ENCODE data around the gene JARID2. TPM values are rescaled to one million over a fixed set of nuclear protein-coding genes. Genes with fewer than 3 reads are reported as not detected.
A peak's percentile ranks its signal among the peaks of the same experiment; 100 is the strongest.

JARID2 gene
- total RNA-seq, 1 donor from 2014 or later: 38.9 TPM

DNA sequence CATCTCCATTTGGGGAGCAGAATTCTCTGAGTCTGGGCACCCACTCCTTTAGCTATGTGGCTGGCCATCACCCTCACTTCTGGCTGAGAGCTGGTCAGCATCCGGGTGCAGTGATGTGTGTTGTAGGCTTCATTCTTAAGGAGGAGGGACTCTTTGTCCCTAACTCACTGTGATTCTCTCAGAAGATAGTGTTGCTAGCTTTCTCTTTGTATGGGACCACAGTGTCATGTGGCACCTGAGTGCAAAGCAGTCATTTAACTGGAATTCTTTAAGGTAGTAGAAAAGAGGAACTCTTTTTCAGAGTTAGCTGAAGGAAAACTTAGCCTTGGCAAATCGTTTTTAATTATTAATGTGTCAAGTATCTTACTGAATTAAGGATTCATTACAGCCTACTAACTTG is 165.9 kb downstream of the JARID2 start:
- H3K9me3 Mint-ChIP-seq: peaks cover 23% of the 10 kb centered on the region
- Histone ChIP-seq H2AFZ (replicated peaks) (no peak overlapping the region), H3K4me3 (no peak overlapping the region), H3K36me3 (no peaks in the 10 kb centered on the region), H3K79me2 (ENCODE audit: low read depth) (peaks cover 83% of the 10 kb centered on the region), H4K20me1 (ENCODE audit: low read depth) (peaks cover 35% of the 10 kb centered on the region), H3K9ac (no peak overlapping the region), H3K9me3 (ENCODE audit: low read depth) (no peaks in the 10 kb centered on the region), H3K27me3 (no peaks in the 10 kb centered on the region), H3K4me1 (peaks cover 52% of the 10 kb centered on the region), H3K27ac (no peak overlapping the region), H3F3A (ENCODE audit: low read depth) (peaks cover 18% of the 10 kb centered on the region), H3K4me2 (peak overlapping the region; percentile 33)
- peaks cover 27% of the 10 kb centered on the region for H3K4me1 Mint-ChIP-seq
- DNase-seq (ENCODE audit: low spot score): peak; percentile 47
- no peaks in the 10 kb centered on the region for H3K27me3 Mint-ChIP-seq (ENCODE audit: insufficient read depth, low read depth)
- no peak for TF ChIP-seq EZH2phosphoT487 (IDR thresholded peaks at IDR 0.05)
- no peak for TF ChIP-seq EZH2 (IDR thresholded peaks at IDR 0.05)
- TF ChIP-seq, protein P1, sequence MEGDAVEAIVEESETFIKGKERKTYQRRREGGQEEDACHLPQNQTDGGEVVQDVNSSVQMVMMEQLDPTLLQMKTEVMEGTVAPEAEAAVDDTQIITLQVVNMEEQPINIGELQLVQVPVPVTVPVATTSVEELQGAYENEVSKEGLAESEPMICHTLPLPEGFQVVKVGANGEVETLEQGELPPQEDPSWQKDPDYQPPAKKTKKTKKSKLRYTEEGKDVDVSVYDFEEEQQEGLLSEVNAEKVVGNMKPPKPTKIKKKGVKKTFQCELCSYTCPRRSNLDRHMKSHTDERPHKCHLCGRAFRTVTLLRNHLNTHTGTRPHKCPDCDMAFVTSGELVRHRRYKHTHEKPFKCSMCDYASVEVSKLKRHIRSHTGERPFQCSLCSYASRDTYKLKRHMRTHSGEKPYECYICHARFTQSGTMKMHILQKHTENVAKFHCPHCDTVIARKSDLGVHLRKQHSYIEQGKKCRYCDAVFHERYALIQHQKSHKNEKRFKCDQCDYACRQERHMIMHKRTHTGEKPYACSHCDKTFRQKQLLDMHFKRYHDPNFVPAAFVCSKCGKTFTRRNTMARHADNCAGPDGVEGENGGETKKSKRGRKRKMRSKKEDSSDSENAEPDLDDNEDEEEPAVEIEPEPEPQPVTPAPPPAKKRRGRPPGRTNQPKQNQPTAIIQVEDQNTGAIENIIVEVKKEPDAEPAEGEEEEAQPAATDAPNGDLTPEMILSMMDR (IDR thresholded peaks at IDR 0.05): no peak
- peaks cover 56% of the 10 kb centered on the region for H3K36me3 Mint-ChIP-seq
- no peak overlapping the region for H3K27ac Mint-ChIP-seq
- no peak overlapping the region for H3K4me3 Mint-ChIP-seq

DNA sequence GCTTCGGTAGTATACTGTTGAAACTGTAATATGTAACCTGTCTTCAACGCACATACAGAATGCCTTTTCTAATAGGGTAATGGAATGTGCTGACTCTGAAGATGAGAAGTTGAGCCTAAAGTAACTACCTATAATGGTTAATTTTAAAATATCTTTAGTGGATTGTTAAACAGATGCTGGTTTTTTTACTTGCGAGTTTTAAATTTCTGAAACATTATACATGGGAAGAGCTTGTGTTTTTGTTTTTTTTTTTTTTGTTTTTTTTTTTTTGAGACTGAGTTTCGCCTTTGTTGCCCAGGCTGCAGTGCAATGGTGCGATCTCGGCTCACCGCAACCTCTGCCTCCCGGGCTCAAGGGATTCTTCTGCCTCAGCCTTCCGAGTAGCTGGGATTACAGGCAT is 166.9 kb downstream of the JARID2 start:
- H3K27ac Mint-ChIP-seq: no peak overlapping the region
- H3K4me3 Mint-ChIP-seq: no peak overlapping the region
- DNase-seq (ENCODE audit: low spot score): no peak
- peaks cover 23% of the 10 kb centered on the region for H3K4me1 Mint-ChIP-seq
- Histone ChIP-seq H4K20me1 (ENCODE audit: low read depth) (peaks cover 32% of the 10 kb centered on the region), H3K27ac (no peak overlapping the region), H3K9me3 (ENCODE audit: low read depth) (no peaks in the 10 kb centered on the region), H3F3A (ENCODE audit: low read depth) (peaks cover 18% of the 10 kb centered on the region), H3K9ac (no peak overlapping the region), H3K27me3 (no peaks in the 10 kb centered on the region), H3K79me2 (ENCODE audit: low read depth) (peaks cover 83% of the 10 kb centered on the region), H3K4me1 (peaks cover 52% of the 10 kb centered on the region), H3K36me3 (no peaks in the 10 kb centered on the region), H3K4me3 (no peak overlapping the region), H2AFZ (replicated peaks) (no peak overlapping the region), H3K4me2 (peak overlapping the region; percentile 33)
- H3K9me3 Mint-ChIP-seq: peaks cover 32% of the 10 kb centered on the region
- H3K27me3 Mint-ChIP-seq (ENCODE audit: insufficient read depth, low read depth): no peaks in the 10 kb centered on the region
- TF ChIP-seq EZH2 (IDR thresholded peaks at IDR 0.05) (no peak), EZH2phosphoT487 (IDR thresholded peaks at IDR 0.05) (no peak)
- TF ChIP-seq, protein P1 (IDR thresholded peaks at IDR 0.05): no peak
- peaks cover 61% of the 10 kb centered on the region for H3K36me3 Mint-ChIP-seq

- Histone ChIP-seq H3K4me2 (no peak overlapping the region), H3K4me1 (peaks cover 52% of the 10 kb centered on the region), H3F3A (ENCODE audit: low read depth) (peaks cover 18% of the 10 kb centered on the region), H3K9me3 (ENCODE audit: low read depth) (no peaks in the 10 kb centered on the region), H3K4me3 (no peak overlapping the region), H3K79me2 (ENCODE audit: low read depth) (peaks cover 80% of the 10 kb centered on the region), H2AFZ (replicated peaks) (no peak overlapping the region), H3K9ac (no peak overlapping the region), H3K36me3 (no peaks in the 10 kb centered on the region), H3K27ac (no peak overlapping the region), H3K27me3 (no peaks in the 10 kb centered on the region), H4K20me1 (ENCODE audit: low read depth) (peaks cover 24% of the 10 kb centered on the region)
- DNase-seq (ENCODE audit: low spot score): no peak
- H3K36me3 Mint-ChIP-seq: peaks cover 66% of the 10 kb centered on the region
- TF ChIP-seq EZH2phosphoT487 (IDR thresholded peaks at IDR 0.05) (no peak), EZH2 (IDR thresholded peaks at IDR 0.05) (no peak)
- TF ChIP-seq, protein P1 (IDR thresholded peaks at IDR 0.05): no peak
- H3K9me3 Mint-ChIP-seq: peaks cover 40% of the 10 kb centered on the region
- H3K4me3 Mint-ChIP-seq: no peak overlapping the region
- no peak overlapping the region for H3K27ac Mint-ChIP-seq
- peaks cover 2% of the 10 kb centered on the region for H3K27me3 Mint-ChIP-seq (ENCODE audit: insufficient read depth, low read depth)
- peaks cover 23% of the 10 kb centered on the region for H3K4me1 Mint-ChIP-seq
Observed at GRCh38 chr6:15413466-15414234, 167.8 kb downstream of the JARID2 start.
